Keratinocyte (primary cell): ENCODE data around the gene SRGN. TPM values are rescaled to one million over a fixed set of nuclear protein-coding genes. Genes with fewer than 3 reads are reported as not detected.

Experiments used
- DNase-seq: peaks from one replicate; pipeline ENCODE4 v3.0.0-alpha.2; 2011; ENCODE audit warnings: low read depth, missing footprints, low spot score
- FAIRE-seq: peaks from 2 replicates; lab custom pipeline; 2011; peaks lifted over from hg19 to GRCh38; lab: Jason Lieb, UNC
- H2AFZ ChIP-seq: 2 replicates; pipeline ENCODE4 v1.6.0; 2012; ENCODE audit warnings: low read length, control low read depth, inconsistent platforms; ENCODE audit not compliant: control insufficient read depth
- H3K27ac ChIP-seq: 2 replicates; pipeline ENCODE4 v1.5.1; 2011; ENCODE audit warnings: low read length; ENCODE audit not compliant: control insufficient read depth, insufficient read depth
- H3K27me3 ChIP-seq: 3 replicates; pipeline ENCODE4 v1.6.0; 2011; ENCODE audit warnings: low read length; ENCODE audit not compliant: control insufficient read depth, insufficient read depth; ENCODE audit errors: extremely low read depth
- H3K36me3 ChIP-seq, 2 experiments: 2 replicates in 1 of 2; 3 replicates in 1 of 2; pipeline ENCODE4 v1.5.1; 2011; ENCODE audit warnings: low read length in 2 of 2, mild to moderate bottlenecking in 1 of 2; ENCODE audit not compliant: control insufficient read depth in 2 of 2, insufficient read depth in 2 of 2; ENCODE audit errors: extremely low read depth in 1 of 2
- H3K4me1 ChIP-seq: 3 replicates; pipeline ENCODE4 v1.5.1; 2011; ENCODE audit warnings: low read length; ENCODE audit not compliant: control insufficient read depth, insufficient read depth; ENCODE audit errors: extremely low read depth
- H3K4me2 ChIP-seq: 3 replicates; pipeline ENCODE4 v1.6.0; 2011; ENCODE audit warnings: low read depth, low read length; ENCODE audit not compliant: control insufficient read depth, insufficient read depth; ENCODE audit errors: extremely low read depth
- H3K4me3 ChIP-seq, 3 experiments: fragments of 200-600 bp in 1 of 3; sonication (generic) in 1 of 3; 2 replicates in 2 of 3; 3 replicates in 1 of 3; pipeline ENCODE4 v1.5.1; 2011 to 2016; ENCODE audit warnings: low read length in 3 of 3, mild to moderate bottlenecking in 3 of 3, control low read depth in 2 of 3, inconsistent platforms in 1 of 3, low read depth in 1 of 3, mixed read lengths in 1 of 3, mixed run types in 1 of 3, moderate library complexity in 1 of 3; ENCODE audit not compliant: control insufficient read depth in 2 of 3, insufficient read depth in 2 of 3; ENCODE audit errors: extremely low read depth in 1 of 3
- H3K79me2 ChIP-seq: 2 replicates; pipeline ENCODE4 v1.6.0; 2012; ENCODE audit warnings: low read length; ENCODE audit not compliant: control insufficient read depth, insufficient read depth
- H3K9ac ChIP-seq: 3 replicates; pipeline ENCODE4 v1.6.0; 2011; ENCODE audit warnings: low read length; ENCODE audit not compliant: control insufficient read depth, insufficient read depth; ENCODE audit errors: extremely low read depth
- H3K9me1 ChIP-seq: 3 replicates; pipeline ENCODE4 v1.6.0; 2011; ENCODE audit warnings: low read length; ENCODE audit not compliant: control insufficient read depth, insufficient read depth; ENCODE audit errors: extremely low read depth
- H3K9me3 ChIP-seq: 2 replicates; pipeline ENCODE4 v1.5.1; 2012; ENCODE audit warnings: low read depth, low read length; ENCODE audit not compliant: control insufficient read depth
- H4K20me1 ChIP-seq: 3 replicates; pipeline ENCODE4 v1.6.0; 2011; ENCODE audit warnings: low read length; ENCODE audit not compliant: control insufficient read depth, insufficient read depth; ENCODE audit errors: extremely low read depth
- CTCF ChIP-seq, 3 experiments: IDR thresholded peaks in 1 of 3; conservative IDR thresholded peaks in 1 of 3; optimal IDR thresholded peaks in 1 of 3; 2 replicates in 2 of 3; 3 replicates in 1 of 3; pipeline versions ENCODE3 to v1.5.1; 2011; ENCODE audit warnings: low read length in 3 of 3, mild to moderate bottlenecking in 3 of 3, moderate library complexity in 2 of 3, control low read depth in 1 of 3, inconsistent platforms in 1 of 3; ENCODE audit not compliant: insufficient read depth in 2 of 3; ENCODE audit errors: extremely low read depth in 1 of 3
- EZH2 ChIP-seq: IDR thresholded peaks from one replicate; pipeline ENCODE4 v1.6.1; 2012; ENCODE audit warnings: inconsistent platforms, mild to moderate bottlenecking, low read length, moderate library complexity
- dilution Hi-C: fragments of 300-500 bp; cut with MboI; formaldehyde crosslinking; loops from one replicate; pipeline ENCODE4 v1.7.0; 2020; ENCODE audit warnings: low sequenced_read_pairs; ENCODE audit not compliant: extremely low pct_ligation_motif_present
- polyA plus RNA-seq, 5 experiments: library from polyadenylated mRNA; depleted of rRNA in 3 of 5; stranded (reverse) in 3 of 5; stranded (forward) in 1 of 5; unstranded in 1 of 5; fragments of >200 nt; gene quantifications; 1 replicate in 1 of 5; 2 replicates in 3 of 5; 3 replicates in 1 of 5; pipeline versions ENCODE4 v1.2.1 to v1.2.3, GENCODE V29; 2011 to 2012; ENCODE audit warnings: missing spikeins in 2 of 5, low read depth in 1 of 5, low replicate concordance in 1 of 5

Gene SRGN
- polyA plus RNA-seq, 1 donor (not counting 4 experiments of a cell fraction or from before 2014, with no cell fraction given), result 2.1 TPM

DNA sequence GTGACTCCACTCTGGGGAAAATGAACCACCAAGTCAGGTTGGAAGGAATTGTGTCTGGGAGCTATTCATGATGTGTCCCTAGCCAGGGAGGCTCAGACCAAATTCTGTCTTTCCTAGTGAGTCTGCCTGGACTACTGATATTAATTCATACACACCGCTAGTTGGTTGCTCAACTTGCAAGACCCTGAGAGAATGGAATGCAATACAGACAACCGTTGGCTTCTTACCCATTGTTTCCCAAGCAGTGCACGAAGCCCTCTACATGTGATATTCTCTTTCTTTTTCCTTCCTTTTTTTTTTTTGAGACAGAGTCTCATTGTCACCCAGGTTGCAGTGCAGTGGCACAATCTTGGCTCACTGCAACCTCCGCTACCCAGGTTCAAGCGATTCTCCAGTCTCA, 19.4 kb upstream of the SRGN start:
- no peak for FAIRE-seq
- DNase-seq, result no peak
- Histone ChIP-seq H3K9me1 (no peaks in the 10 kb centered on the region), H4K20me1 (no peaks in the 10 kb centered on the region), H3K4me3 (no peak overlapping the region), H3K4me2 (no peak overlapping the region), H3K4me1 (peaks cover 14% of the 10 kb centered on the region), H3K79me2 (no peaks in the 10 kb centered on the region), H3K27ac (no peak overlapping the region), H3K9ac (no peak overlapping the region), H2AFZ (no peak overlapping the region), H3K27me3 (peaks cover under 1% of the 10 kb centered on the region), H3K36me3 (no peaks in the 10 kb centered on the region), H3K9me3 (no peaks in the 10 kb centered on the region)
- dilution Hi-C loops, result loop anchor here (5.0 kb wide), 1 partner anchor 34 kb away; no protein-coding TSS in a partner anchor
- TF ChIP-seq CTCF (optimal IDR thresholded peaks at IDR 0.05 in 1 of 3, IDR thresholded peaks at IDR 0.05 in 1 of 3, conservative IDR thresholded peaks at IDR 0.05 in 1 of 3; ENCODE audit: extremely low read depth in 1 of 3, insufficient read depth in 2 of 3, low read length in 3 of 3) (no peak), EZH2 (no peak)

GRCh38 chr10:69069090-69070042, 18.5 kb upstream of the SRGN start:
- no peaks in the 10 kb centered on the region for H3K9me3 ChIP-seq
- no peaks in the 10 kb centered on the region for H3K9me1 ChIP-seq
- no peak overlapping the region for H3K4me3 ChIP-seq
- no peaks in the 10 kb centered on the region for H3K36me3 ChIP-seq
- TF ChIP-seq EZH2 (no peak), CTCF (optimal IDR thresholded peaks at IDR 0.05 in 1 of 3, IDR thresholded peaks at IDR 0.05 in 1 of 3, conservative IDR thresholded peaks at IDR 0.05 in 1 of 3; ENCODE audit: extremely low read depth in 1 of 3, insufficient read depth in 2 of 3, low read length in 3 of 3) (no peak)
- no peak overlapping the region for H3K27ac ChIP-seq
- no peak overlapping the region for H2AFZ ChIP-seq
- peaks cover 14% of the 10 kb centered on the region for H3K4me1 ChIP-seq
- no peak overlapping the region for H3K4me2 ChIP-seq
- dilution Hi-C loops, result loop anchor here (5.0 kb wide), 1 partner anchor 33 kb away; no protein-coding TSS in a partner anchor
- H3K9ac ChIP-seq, result no peak overlapping the region
- DNase-seq, result no peak
- no peak for FAIRE-seq
- no peaks in the 10 kb centered on the region for H3K27me3 ChIP-seq
- H4K20me1 ChIP-seq, result no peaks in the 10 kb centered on the region
- H3K79me2 ChIP-seq, result no peaks in the 10 kb centered on the region
